Osteoblast (primary cell): ENCODE measurements around the gene XDH. TPM values are rescaled to one million over a fixed set of nuclear protein-coding genes. Genes with fewer than 3 reads are reported as not detected.

Source experiments
- DNase-seq: peaks from one replicate; pipeline ENCODE4 v3.0.0; 2011; ENCODE audit warnings: low spot score, mixed read lengths; ENCODE audit not compliant: insufficient read length; ENCODE audit errors: missing footprints
- H2AFZ ChIP-seq: 2 replicates; pipeline ENCODE4 v1.6.0; 2011; ENCODE audit warnings: mild to moderate bottlenecking, low read length
- H3K27ac ChIP-seq: 2 replicates; pipeline ENCODE4 v1.5.1; 2011; ENCODE audit warnings: mild to moderate bottlenecking, low read depth, low read length, moderate library complexity
- H3K27me3 ChIP-seq: 2 replicates; pipeline ENCODE4 v1.6.0; 2012; ENCODE audit warnings: mild to moderate bottlenecking, control low read depth, inconsistent platforms, low read length, moderate library complexity; ENCODE audit not compliant: insufficient read depth
- H3K36me3 ChIP-seq: 2 replicates; pipeline ENCODE4 v1.5.1; 2011; ENCODE audit warnings: mild to moderate bottlenecking, low read length, control low read depth, moderate library complexity; ENCODE audit not compliant: insufficient read depth
- H3K4me1 ChIP-seq: 2 replicates; pipeline ENCODE4 v1.5.1; 2011; ENCODE audit warnings: mild to moderate bottlenecking, low read length, control low read depth, moderate library complexity; ENCODE audit not compliant: insufficient read depth
- H3K4me2 ChIP-seq: 2 replicates; pipeline ENCODE4 v1.6.0; 2011; ENCODE audit warnings: mild to moderate bottlenecking, low read length; ENCODE audit not compliant: insufficient read depth
- H3K4me3 ChIP-seq: fragments of 200-600 bp; sonication (generic); 3 replicates; pipeline ENCODE4 v1.5.1; 2012; ENCODE audit warnings: mild to moderate bottlenecking, low read length, inconsistent platforms; ENCODE audit not compliant: insufficient read depth
- H3K79me2 ChIP-seq: 2 replicates; pipeline ENCODE4 v1.6.0; 2012; ENCODE audit warnings: mild to moderate bottlenecking, low read length, control low read depth, inconsistent platforms; ENCODE audit not compliant: insufficient read depth
- H3K9me3 ChIP-seq: 2 replicates; pipeline ENCODE4 v1.5.1; 2011; ENCODE audit warnings: low read depth, low read length, control low read depth
- H4K20me1 ChIP-seq: 2 replicates; pipeline ENCODE4 v1.6.0; 2012; ENCODE audit warnings: mild to moderate bottlenecking, low read length, control low read depth; ENCODE audit not compliant: insufficient read depth
- total RNA-seq: library from RNA; depleted of rRNA; stranded (reverse); fragments of >200 nt; gene quantifications from 2 replicates; pipeline ENCODE4 v1.2.3, GENCODE V29; 2012
- TF ChIP-seq, protein P1 (sequence below): IDR thresholded peaks from 2 replicates; pipeline ENCODE4 v1.5.1; 2011; ENCODE audit warnings: mild to moderate bottlenecking, low read depth, low read length, moderate library complexity; ENCODE audit errors: extremely low read depth

XDH gene
- total RNA-seq, 1 donor, result under 0.01 TPM

DNA sequence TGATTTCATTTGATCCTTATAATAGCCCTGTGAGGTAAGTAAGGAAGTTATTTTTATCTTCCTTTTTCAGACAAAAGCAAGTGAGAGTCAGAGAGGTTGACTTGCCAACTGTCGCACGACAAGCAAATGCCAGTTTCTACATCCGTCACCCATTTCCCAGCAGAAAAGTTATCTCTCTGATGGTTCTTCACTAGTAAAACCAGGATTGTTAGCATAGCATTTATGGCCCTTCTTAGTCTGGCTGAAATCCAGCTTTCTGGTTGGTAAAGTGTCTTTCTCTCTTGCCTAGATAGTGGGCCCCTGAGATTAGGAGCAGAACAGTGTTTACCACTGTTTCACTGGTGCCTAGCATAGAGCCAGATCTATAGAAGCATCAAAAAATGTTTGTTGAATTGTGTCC, 7.1 kb upstream of the XDH start:
- Histone ChIP-seq H3K36me3 (no peaks in the 10 kb centered on the region), H3K27ac (no peak overlapping the region), H4K20me1 (no peaks in the 10 kb centered on the region), H3K4me3 (no peak overlapping the region), H3K4me2 (no peak overlapping the region), H3K4me1 (peaks cover 2% of the 10 kb centered on the region), H3K9me3 (no peaks in the 10 kb centered on the region), H3K27me3 (no peaks in the 10 kb centered on the region), H2AFZ (no peak overlapping the region), H3K79me2 (no peaks in the 10 kb centered on the region)
- TF ChIP-seq, protein P1, sequence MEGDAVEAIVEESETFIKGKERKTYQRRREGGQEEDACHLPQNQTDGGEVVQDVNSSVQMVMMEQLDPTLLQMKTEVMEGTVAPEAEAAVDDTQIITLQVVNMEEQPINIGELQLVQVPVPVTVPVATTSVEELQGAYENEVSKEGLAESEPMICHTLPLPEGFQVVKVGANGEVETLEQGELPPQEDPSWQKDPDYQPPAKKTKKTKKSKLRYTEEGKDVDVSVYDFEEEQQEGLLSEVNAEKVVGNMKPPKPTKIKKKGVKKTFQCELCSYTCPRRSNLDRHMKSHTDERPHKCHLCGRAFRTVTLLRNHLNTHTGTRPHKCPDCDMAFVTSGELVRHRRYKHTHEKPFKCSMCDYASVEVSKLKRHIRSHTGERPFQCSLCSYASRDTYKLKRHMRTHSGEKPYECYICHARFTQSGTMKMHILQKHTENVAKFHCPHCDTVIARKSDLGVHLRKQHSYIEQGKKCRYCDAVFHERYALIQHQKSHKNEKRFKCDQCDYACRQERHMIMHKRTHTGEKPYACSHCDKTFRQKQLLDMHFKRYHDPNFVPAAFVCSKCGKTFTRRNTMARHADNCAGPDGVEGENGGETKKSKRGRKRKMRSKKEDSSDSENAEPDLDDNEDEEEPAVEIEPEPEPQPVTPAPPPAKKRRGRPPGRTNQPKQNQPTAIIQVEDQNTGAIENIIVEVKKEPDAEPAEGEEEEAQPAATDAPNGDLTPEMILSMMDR, result no peak
- no peak for DNase-seq

DNA sequence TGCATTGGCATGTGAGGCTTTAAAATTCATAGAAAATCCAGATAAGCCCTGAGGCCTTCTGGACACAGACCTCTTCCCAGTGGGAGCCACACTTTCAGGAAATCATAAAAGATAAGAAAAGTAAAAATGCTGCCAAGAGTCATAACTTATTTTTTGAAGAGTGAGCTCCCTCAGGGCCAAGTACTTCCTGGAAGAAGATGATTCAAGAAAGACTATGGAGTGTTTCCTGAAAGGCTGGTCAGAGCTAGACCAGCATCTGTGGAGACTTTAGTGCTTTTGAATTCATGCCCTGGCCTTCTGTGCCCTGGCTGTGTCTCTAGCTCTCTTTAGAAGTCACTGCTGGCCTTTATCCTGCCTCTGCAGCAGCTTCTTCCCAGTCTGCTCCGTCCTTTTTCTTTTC, 6.4 kb upstream of the XDH start:
- no peaks in the 10 kb centered on the region for H4K20me1 ChIP-seq
- no peak overlapping the region for H3K4me3 ChIP-seq
- H3K9me3 ChIP-seq, result no peaks in the 10 kb centered on the region
- H3K27ac ChIP-seq, result no peak overlapping the region
- no peaks in the 10 kb centered on the region for H3K36me3 ChIP-seq
- H3K27me3 ChIP-seq, result no peaks in the 10 kb centered on the region
- no peak overlapping the region for H2AFZ ChIP-seq
- TF ChIP-seq, protein P1, result no peak
- H3K4me1 ChIP-seq, result peaks cover 9% of the 10 kb centered on the region
- no peaks in the 10 kb centered on the region for H3K79me2 ChIP-seq
- peak; percentile 68 for DNase-seq
- H3K4me2 ChIP-seq, result no peak overlapping the region

DNA sequence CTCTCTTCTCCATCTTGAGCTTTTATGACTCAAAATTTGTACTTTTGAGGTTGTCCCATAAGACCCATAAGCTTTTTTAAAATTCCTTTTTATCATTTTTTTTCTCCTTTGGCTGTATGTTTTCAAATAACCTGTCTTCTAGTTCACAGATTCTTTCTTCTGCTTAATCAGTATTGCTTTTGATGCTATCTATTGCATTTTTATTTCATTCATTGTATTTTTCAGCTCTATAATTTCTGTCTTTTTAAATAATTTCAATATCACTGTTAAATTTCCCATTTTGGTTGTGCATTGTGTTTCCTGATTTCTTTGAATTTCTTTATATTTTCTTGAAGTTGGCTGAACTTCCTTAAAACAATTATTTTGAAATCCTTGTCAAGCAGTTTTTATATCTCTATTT, 4.8 kb upstream of the XDH start:
- H3K27me3 ChIP-seq, result no peaks in the 10 kb centered on the region
- no peaks in the 10 kb centered on the region for H3K36me3 ChIP-seq
- no peak for DNase-seq
- H3K4me2 ChIP-seq, result no peak overlapping the region
- no peak overlapping the region for H3K27ac ChIP-seq
- TF ChIP-seq, protein P1, result no peak
- peaks cover 14% of the 10 kb centered on the region for H3K4me1 ChIP-seq
- H3K4me3 ChIP-seq, result no peak overlapping the region
- no peaks in the 10 kb centered on the region for H4K20me1 ChIP-seq
- no peaks in the 10 kb centered on the region for H3K79me2 ChIP-seq
- no peaks in the 10 kb centered on the region for H3K9me3 ChIP-seq
- H2AFZ ChIP-seq, result no peak overlapping the region

DNA sequence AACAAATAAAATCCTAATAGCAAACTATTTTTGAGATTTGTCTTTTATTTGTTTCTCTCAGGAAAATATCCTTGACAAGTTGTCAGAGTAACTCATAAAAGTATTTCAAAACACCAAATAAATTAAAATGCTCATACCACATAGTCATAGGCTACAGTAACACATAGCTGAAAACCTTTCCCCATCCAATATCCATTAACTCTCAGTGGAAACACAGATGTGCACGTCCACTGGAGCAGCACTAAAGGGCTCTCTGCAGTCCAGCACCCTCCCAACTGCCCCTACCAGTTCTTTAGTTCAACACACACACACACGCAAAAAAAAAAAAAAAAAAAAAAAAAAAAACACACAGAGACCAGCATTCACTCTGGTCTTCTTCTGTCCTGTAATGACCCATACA, 879 bp upstream of the XDH start:
- Histone ChIP-seq H3K4me3 (no peak overlapping the region), H3K79me2 (no peaks in the 10 kb centered on the region), H3K36me3 (no peaks in the 10 kb centered on the region), H4K20me1 (no peaks in the 10 kb centered on the region), H3K9me3 (no peaks in the 10 kb centered on the region), H3K27ac (peak overlapping the region; percentile 7), H2AFZ (peak overlapping the region; percentile 87), H3K27me3 (no peaks in the 10 kb centered on the region), H3K4me1 (peaks cover 14% of the 10 kb centered on the region), H3K4me2 (peak overlapping the region; percentile 84)
- DNase-seq, result no peak
- TF ChIP-seq, protein P1, result no peak
